Gastrocnemius medialis (tissue), 4 donors: ENCODE data around the gene TMEM235.

Experiments used
- POLR2A ChIP-seq, 2 donors: fragments of 450-650 bp; IDR thresholded peaks; one replicate each; pipeline ENCODE4 v1.6.1; 2017; ENCODE audit warnings: antibody characterized with exemption in 2 of 2, mild to moderate bottlenecking in 2 of 2, moderate library complexity in 2 of 2
- TF ChIP-seq, protein P1 (sequence below), 5 experiments: fragments of 450-650 bp in 3 of 5; fragments of 200-600 bp in 2 of 5; sonication (generic) in 2 of 5; IDR thresholded peaks in 4 of 5; conservative IDR thresholded peaks in 1 of 5; 1 replicate in 4 of 5; 2 replicates in 1 of 5; pipeline ENCODE4 v1.5.1; 2016 to 2019; ENCODE audit warnings: antibody characterized with exemption in 5 of 5, mild to moderate bottlenecking in 3 of 5, moderate library complexity in 3 of 5

DNA sequence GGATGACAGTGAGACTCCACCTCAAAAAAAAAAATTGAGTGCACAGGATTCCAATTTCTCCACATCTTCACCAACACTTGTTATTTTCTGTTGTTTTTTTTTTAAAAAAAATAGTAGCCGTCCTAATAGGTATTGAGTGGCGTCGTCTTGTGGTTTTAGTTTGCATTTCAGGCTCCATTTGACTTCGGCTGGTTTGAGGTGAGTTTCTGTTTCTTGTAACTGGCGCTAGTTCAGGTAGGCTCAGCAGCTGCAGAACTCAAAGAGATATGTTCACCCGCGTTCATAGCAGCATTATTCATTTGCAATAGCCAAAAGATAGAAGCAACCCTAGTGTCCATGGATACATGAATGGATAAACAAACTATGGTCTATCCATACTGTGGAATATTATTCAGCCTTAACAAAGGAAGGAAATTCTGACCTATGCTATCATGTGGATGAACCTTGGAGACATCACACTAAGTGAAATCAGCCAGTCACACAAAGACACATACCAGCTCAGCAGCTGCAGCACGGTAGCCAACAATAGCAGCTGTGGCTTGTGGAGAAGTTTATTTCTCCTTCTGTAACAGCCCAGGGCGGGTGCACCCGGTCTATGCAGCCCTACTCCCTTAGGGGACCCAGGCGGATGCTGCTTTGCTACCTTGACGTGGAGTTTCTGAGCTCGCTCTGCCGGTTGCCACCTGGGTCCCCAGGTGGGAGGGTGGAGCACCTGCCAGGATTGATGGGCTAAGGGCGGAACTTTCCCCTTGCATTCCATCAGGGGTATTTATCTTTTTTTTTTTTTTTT lies 44.9 kb downstream of the TMEM235 start:
- TF ChIP-seq POLR2A (IDR thresholded peaks at IDR 0.05) = no peak
- TF ChIP-seq, protein P1, sequence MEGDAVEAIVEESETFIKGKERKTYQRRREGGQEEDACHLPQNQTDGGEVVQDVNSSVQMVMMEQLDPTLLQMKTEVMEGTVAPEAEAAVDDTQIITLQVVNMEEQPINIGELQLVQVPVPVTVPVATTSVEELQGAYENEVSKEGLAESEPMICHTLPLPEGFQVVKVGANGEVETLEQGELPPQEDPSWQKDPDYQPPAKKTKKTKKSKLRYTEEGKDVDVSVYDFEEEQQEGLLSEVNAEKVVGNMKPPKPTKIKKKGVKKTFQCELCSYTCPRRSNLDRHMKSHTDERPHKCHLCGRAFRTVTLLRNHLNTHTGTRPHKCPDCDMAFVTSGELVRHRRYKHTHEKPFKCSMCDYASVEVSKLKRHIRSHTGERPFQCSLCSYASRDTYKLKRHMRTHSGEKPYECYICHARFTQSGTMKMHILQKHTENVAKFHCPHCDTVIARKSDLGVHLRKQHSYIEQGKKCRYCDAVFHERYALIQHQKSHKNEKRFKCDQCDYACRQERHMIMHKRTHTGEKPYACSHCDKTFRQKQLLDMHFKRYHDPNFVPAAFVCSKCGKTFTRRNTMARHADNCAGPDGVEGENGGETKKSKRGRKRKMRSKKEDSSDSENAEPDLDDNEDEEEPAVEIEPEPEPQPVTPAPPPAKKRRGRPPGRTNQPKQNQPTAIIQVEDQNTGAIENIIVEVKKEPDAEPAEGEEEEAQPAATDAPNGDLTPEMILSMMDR (IDR thresholded peaks at IDR 0.05 in 4 of 5, conservative IDR thresholded peaks at IDR 0.05 in 1 of 5) = no peak
